OCI-LY1 (cell line): Measurements from ENCODE around the gene ST6GALNAC2.
"Not testable (repeated sequence)": the region's sequence is repeated elsewhere in the genome, so short reads cannot be mapped to it uniquely, and the experiment has no call there.

Experiments used
- H2AFZ ChIP-seq: fragments of 200-600 bp; sonication (generic), shearing (Covaris generic); 2 replicates; pipeline ENCODE4 v1.6.0; 2014; ENCODE audit warnings: antibody characterized with exemption, mild to moderate bottlenecking, low read length
- H3F3A ChIP-seq: fragments of 200-600 bp; sonication (generic), shearing (Covaris generic); 2 replicates; pipeline ENCODE4 v1.6.0; 2014; ENCODE audit warnings: mild to moderate bottlenecking, antibody characterized with exemption, low read length, moderate library complexity; ENCODE audit not compliant: insufficient read depth
- H3K27ac ChIP-seq: fragments of 200-600 bp; sonication (generic); 2 replicates; pipeline ENCODE4 v1.5.1; 2014; ENCODE audit warnings: low read length, mixed run types, mild to moderate bottlenecking, low read depth; ENCODE audit not compliant: poor library complexity, severe bottlenecking
- H3K27me3 ChIP-seq: fragments of 200-600 bp; sonication (generic); 2 replicates; pipeline ENCODE4 v1.6.0; 2014; ENCODE audit warnings: antibody characterized with exemption, mild to moderate bottlenecking, low read length, moderate library complexity; ENCODE audit not compliant: insufficient read depth
- H3K36me3 ChIP-seq: fragments of 200-600 bp; sonication (generic); 2 replicates; pipeline ENCODE4 v1.6.1; 2014; ENCODE audit warnings: mild to moderate bottlenecking, antibody characterized with exemption, low read length, moderate library complexity, mixed read lengths; ENCODE audit not compliant: insufficient read depth
- H3K4me1 ChIP-seq: fragments of 200-600 bp; sonication (generic); 2 replicates; pipeline ENCODE4 v1.5.1; 2014; ENCODE audit warnings: mild to moderate bottlenecking, low read length, moderate library complexity; ENCODE audit not compliant: insufficient read depth, severe bottlenecking
- H3K4me2 ChIP-seq: fragments of 200-600 bp; sonication (generic), shearing (Covaris generic); 2 replicates; pipeline ENCODE4 v1.6.1; 2014; ENCODE audit warnings: low read length
- H3K4me3 ChIP-seq: fragments of 200-600 bp; sonication (generic); 2 replicates; pipeline ENCODE4 v1.5.1; 2014; ENCODE audit warnings: low read length, low read depth, mild to moderate bottlenecking, mixed read lengths; ENCODE audit not compliant: poor library complexity, severe bottlenecking
- H3K79me2 ChIP-seq: fragments of 200-600 bp; shearing (Covaris generic); 2 replicates; pipeline ENCODE4 v1.6.1; 2016; ENCODE audit warnings: mixed run types, low read length, mixed read lengths; ENCODE audit not compliant: insufficient read depth
- H3K9ac ChIP-seq: fragments of 200-600 bp; sonication (generic), shearing (Covaris generic); 2 replicates; pipeline ENCODE4 v1.6.1; 2014; ENCODE audit warnings: mild to moderate bottlenecking, low read length, mixed read lengths
- H3K9me2 ChIP-seq: fragments of 200-600 bp; sonication (generic), shearing (Covaris generic); 2 replicates; pipeline ENCODE4 v1.6.1; 2014; ENCODE audit warnings: low read depth, mild to moderate bottlenecking, low read length, mixed read lengths
- H3K9me3 ChIP-seq: fragments of 200-600 bp; shearing (Covaris generic); 2 replicates; pipeline ENCODE4 v1.6.1; 2014; ENCODE audit warnings: low read length, mixed read lengths
- H4K20me1 ChIP-seq: fragments of 200-600 bp; sonication (generic), shearing (Covaris generic); 2 replicates; pipeline ENCODE4 v1.6.0; 2016; ENCODE audit warnings: mild to moderate bottlenecking, low read length; ENCODE audit not compliant: insufficient read depth
- EZH2 ChIP-seq: fragments of 200-600 bp; sonication (generic), shearing (Covaris generic); IDR thresholded peaks from 2 replicates; pipeline ENCODE4 v1.8.0; 2017; ENCODE audit warnings: borderline replicate concordance, mixed run types, mild to moderate bottlenecking, antibody characterized with exemption, low read length, moderate library complexity, mixed read lengths
- TF ChIP-seq, protein P1 (sequence below): fragments of 200-600 bp; sonication (generic), shearing (Covaris generic); IDR thresholded peaks from 2 replicates; pipeline ENCODE4 v1.5.1; 2017; ENCODE audit warnings: mild to moderate bottlenecking, antibody characterized with exemption, low read length, moderate library complexity, mixed read lengths

The ST6GALNAC2 gene

DNA sequence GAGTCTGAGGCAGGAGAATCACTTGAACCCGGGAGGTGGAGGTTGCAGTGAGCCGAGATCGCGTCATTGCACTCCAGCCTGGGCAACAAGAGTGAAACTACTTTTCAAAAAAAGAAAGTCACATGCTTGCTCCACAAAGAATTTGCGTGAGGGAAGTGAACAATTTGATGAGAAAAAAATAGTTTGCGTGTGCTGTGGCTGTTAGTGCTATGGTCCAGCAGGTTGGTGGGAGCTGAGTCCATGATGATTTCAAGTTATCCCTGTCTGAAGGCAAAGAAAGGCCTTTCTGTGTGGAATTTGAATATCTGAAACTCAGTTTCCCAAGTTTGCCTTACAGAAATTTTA, 24.8 kb downstream of the ST6GALNAC2 start:
- no peak overlapping the region for H3K4me3 ChIP-seq
- H3K9ac ChIP-seq: no peak overlapping the region
- H3K9me2 ChIP-seq: no peaks in the 10 kb centered on the region
- no peaks in the 10 kb centered on the region for H3F3A ChIP-seq
- H3K27me3 ChIP-seq: no peaks in the 10 kb centered on the region
- no peak overlapping the region for H3K27ac ChIP-seq
- peaks cover 69% of the 10 kb centered on the region for H3K36me3 ChIP-seq
- H3K79me2 ChIP-seq: peaks cover 33% of the 10 kb centered on the region
- peaks cover 35% of the 10 kb centered on the region for H3K4me1 ChIP-seq
- no peaks in the 10 kb centered on the region for H4K20me1 ChIP-seq
- 0 out of 2 replicates have a peak overlapping the region, but pooled peaks have one; percentile 87 for H3K4me2 ChIP-seq
- H2AFZ ChIP-seq: no peak overlapping the region
- no peaks in the 10 kb centered on the region for H3K9me3 ChIP-seq
- TF ChIP-seq EZH2: no peak
- TF ChIP-seq, protein P1, sequence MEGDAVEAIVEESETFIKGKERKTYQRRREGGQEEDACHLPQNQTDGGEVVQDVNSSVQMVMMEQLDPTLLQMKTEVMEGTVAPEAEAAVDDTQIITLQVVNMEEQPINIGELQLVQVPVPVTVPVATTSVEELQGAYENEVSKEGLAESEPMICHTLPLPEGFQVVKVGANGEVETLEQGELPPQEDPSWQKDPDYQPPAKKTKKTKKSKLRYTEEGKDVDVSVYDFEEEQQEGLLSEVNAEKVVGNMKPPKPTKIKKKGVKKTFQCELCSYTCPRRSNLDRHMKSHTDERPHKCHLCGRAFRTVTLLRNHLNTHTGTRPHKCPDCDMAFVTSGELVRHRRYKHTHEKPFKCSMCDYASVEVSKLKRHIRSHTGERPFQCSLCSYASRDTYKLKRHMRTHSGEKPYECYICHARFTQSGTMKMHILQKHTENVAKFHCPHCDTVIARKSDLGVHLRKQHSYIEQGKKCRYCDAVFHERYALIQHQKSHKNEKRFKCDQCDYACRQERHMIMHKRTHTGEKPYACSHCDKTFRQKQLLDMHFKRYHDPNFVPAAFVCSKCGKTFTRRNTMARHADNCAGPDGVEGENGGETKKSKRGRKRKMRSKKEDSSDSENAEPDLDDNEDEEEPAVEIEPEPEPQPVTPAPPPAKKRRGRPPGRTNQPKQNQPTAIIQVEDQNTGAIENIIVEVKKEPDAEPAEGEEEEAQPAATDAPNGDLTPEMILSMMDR: no peak

DNA sequence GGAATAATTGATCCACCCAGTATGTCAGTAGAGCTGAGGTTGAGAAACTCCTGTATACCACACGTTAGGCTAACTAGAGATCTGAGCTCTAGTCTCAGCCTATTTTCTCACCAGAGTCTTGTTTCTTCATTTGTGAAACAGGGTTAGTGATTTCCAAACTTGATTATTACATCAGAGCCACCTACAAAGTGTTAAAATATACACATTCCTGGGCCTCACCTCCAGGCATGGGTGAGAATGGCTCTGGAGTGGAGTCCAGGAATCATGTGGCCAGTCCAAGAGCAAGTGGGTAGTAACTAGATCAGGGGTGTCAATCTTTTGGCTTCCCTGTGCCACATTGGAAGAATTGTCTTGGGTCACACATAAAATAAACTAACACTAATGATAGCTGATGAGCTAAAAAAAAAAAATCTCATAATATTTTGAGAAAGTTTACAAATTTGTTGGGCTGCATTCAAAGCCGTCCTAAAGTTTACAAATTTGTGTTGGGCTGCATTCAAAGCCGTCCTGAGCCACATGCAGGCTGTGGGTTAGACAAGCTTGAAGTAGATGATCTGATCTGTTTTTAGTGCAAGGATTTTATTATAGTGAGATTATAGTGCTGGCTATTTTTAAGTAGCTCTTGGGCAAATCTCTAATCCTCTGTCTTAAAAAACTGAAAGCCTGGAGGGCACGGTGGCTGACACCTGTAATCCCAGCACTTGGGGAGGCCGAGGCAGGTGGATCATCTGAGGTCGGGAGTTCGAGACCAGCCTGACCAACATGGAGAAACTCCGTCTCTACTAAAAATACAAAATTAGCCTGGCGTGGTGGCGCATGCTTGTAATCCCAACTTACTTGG, 25.4 kb downstream of the ST6GALNAC2 start:
- H3K9me2 ChIP-seq: no peaks in the 10 kb centered on the region
- peaks cover 33% of the 10 kb centered on the region for H3K79me2 ChIP-seq
- no peaks in the 10 kb centered on the region for H3K27me3 ChIP-seq
- H3F3A ChIP-seq: no peaks in the 10 kb centered on the region
- H2AFZ ChIP-seq: no peak overlapping the region
- no peak overlapping the region for H3K27ac ChIP-seq
- H4K20me1 ChIP-seq: no peaks in the 10 kb centered on the region
- peak overlapping the region; percentile 87; the same call in 1 of the 2 replicates for H3K4me2 ChIP-seq
- H3K4me3 ChIP-seq: no peak overlapping the region
- peaks cover 63% of the 10 kb centered on the region for H3K36me3 ChIP-seq
- TF ChIP-seq, protein P1: no peak
- TF ChIP-seq EZH2: no peak
- H3K9me3 ChIP-seq: no peaks in the 10 kb centered on the region
- H3K4me1 ChIP-seq: peaks cover 35% of the 10 kb centered on the region
- no peak overlapping the region; the same call in 1 of the 2 replicates for H3K9ac ChIP-seq

- H3K27ac ChIP-seq, H3F3A ChIP-seq, H3K9me2 ChIP-seq, H2AFZ ChIP-seq, H3K9me3 ChIP-seq, H4K20me1 ChIP-seq, H3K27me3 ChIP-seq: not testable (repeated sequence)
- peak overlapping the region; percentile 97; the same call in 1 of the 2 replicates for H3K9ac ChIP-seq
- H3K4me3 ChIP-seq: peak overlapping the region; percentile 91
- peak overlapping the region; percentile 87 for H3K4me2 ChIP-seq
- peaks cover 55% of the 10 kb centered on the region for H3K36me3 ChIP-seq
- H3K79me2 ChIP-seq: peaks cover 33% of the 10 kb centered on the region
- peaks cover 35% of the 10 kb centered on the region for H3K4me1 ChIP-seq
Observed at GRCh38 chr17:76559460-76559859, 26.2 kb downstream of the ST6GALNAC2 start.
